H1 (cell line): ENCODE data around the gene GDNF. TPM values are rescaled to one million over a fixed set of nuclear protein-coding genes. Genes with fewer than 3 reads are reported as not detected.

Experiments
- CTCF ChIA-PET: fragments of 300-600 bp; sonication (Branson Sonifier 250); formaldehyde crosslinking; loops from one replicate; lab custom pipeline; 2021; ENCODE audit not compliant: partially characterized antibody; lab: Charles Lee
- POLR2A ChIA-PET: fragments of 300-600 bp; sonication (Branson Sonifier 250); formaldehyde crosslinking; loops from one replicate; lab custom pipeline; 2021; ENCODE audit warnings: inconsistent platforms; ENCODE audit not compliant: partially characterized antibody; lab: Charles Lee
- DNase-seq, 2 experiments: peaks; one replicate each; pipeline versions ENCODE4 v3.0.0 to v3.0.0-alpha.2; 2010 to 2022; ENCODE audit warnings: low spot score in 2 of 2, low read depth in 1 of 2, mixed read lengths in 1 of 2
- FAIRE-seq: peaks from 2 replicates; lab custom pipeline; 2011; peaks lifted over from hg19 to GRCh38; lab: Jason Lieb, UNC
- H2AFZ ChIP-seq: 2 replicates; pipeline ENCODE4 v1.8.1; 2012; ENCODE audit warnings: low read length, inconsistent platforms
- H2AK5ac ChIP-seq: 2 replicates; pipeline ENCODE4 v1.6.1; 2013; ENCODE audit warnings: low read depth, low read length
- H2BK120ac ChIP-seq: replicated peaks from 2 replicates; pipeline ENCODE3; 2013; ENCODE audit warnings: low read depth, low read length, inconsistent platforms
- H2BK12ac ChIP-seq: 2 replicates; pipeline ENCODE4 v1.6.1; 2013; ENCODE audit warnings: low read depth, low read length
- H2BK15ac ChIP-seq: 2 replicates; pipeline ENCODE4 v1.6.1; 2013; ENCODE audit warnings: low read length
- H2BK20ac ChIP-seq: 2 replicates; pipeline ENCODE4 v1.6.1; 2013; ENCODE audit warnings: low read length
- H2BK5ac ChIP-seq: 2 replicates; pipeline ENCODE4 v1.6.1; 2013; ENCODE audit warnings: low read depth, low read length
- H3K14ac ChIP-seq: 2 replicates; pipeline ENCODE4 v1.6.1; 2013; ENCODE audit warnings: inconsistent platforms; ENCODE audit not compliant: insufficient read length
- H3K18ac ChIP-seq: 2 replicates; pipeline ENCODE4 v1.6.1; 2013; ENCODE audit warnings: low read length; ENCODE audit errors: extremely low read depth
- H3K23ac ChIP-seq: 2 replicates; pipeline ENCODE4 v1.6.1; 2013; ENCODE audit warnings: inconsistent platforms; ENCODE audit not compliant: insufficient read length
- H3K23me2 ChIP-seq: 2 replicates; pipeline ENCODE4 v1.6.1; 2013; ENCODE audit warnings: low read depth, low read length
- H3K27ac ChIP-seq: 2 replicates; pipeline ENCODE4 v1.6.1; 2011; ENCODE audit warnings: low read depth, low read length, inconsistent platforms
- H3K27me3 ChIP-seq, 4 experiments: replicated peaks in 1 of 4; 1 replicate in 1 of 4; 2 replicates in 3 of 4; pipeline versions ENCODE4 v1.6.1 to v1.8.1; 2011 to 2013; ENCODE audit warnings: low read length in 3 of 4, mild to moderate bottlenecking in 3 of 4, inconsistent platforms in 2 of 4, mixed read lengths in 2 of 4, moderate library complexity in 1 of 4; ENCODE audit not compliant: control insufficient read depth in 3 of 4, insufficient read depth in 3 of 4; ENCODE audit errors: extremely low read depth in 1 of 4
- H3K36me3 ChIP-seq, 4 experiments: 2 replicates each; pipeline versions ENCODE4 v1.6.1 to v1.8.1; 2011 to 2013; ENCODE audit warnings: mild to moderate bottlenecking in 4 of 4, low read length in 3 of 4, moderate library complexity in 2 of 4, control low read depth in 1 of 4, inconsistent platforms in 1 of 4; ENCODE audit not compliant: insufficient read depth in 4 of 4, control insufficient read depth in 2 of 4
- H3K4ac ChIP-seq: replicated peaks from 2 replicates; pipeline ENCODE3; 2013; ENCODE audit warnings: low read length, low read depth, mixed read lengths, inconsistent platforms; ENCODE audit not compliant: insufficient read length
- H3K4me1 ChIP-seq, 4 experiments: replicated peaks in 1 of 4; 1 replicate in 1 of 4; 2 replicates in 3 of 4; pipeline versions ENCODE4 v1.6.1 to v1.8.1; 2011 to 2013; ENCODE audit warnings: low read length in 3 of 4, inconsistent platforms in 2 of 4, mixed read lengths in 1 of 4; ENCODE audit not compliant: insufficient read depth in 4 of 4, control insufficient read depth in 3 of 4
- H3K4me2 ChIP-seq, 2 experiments: 2 replicates each; pipeline versions ENCODE4 v1.6.1 to v1.8.1; 2011 to 2013; ENCODE audit warnings: low read depth in 2 of 2, low read length in 2 of 2, control low read depth in 1 of 2, inconsistent platforms in 1 of 2, mild to moderate bottlenecking in 1 of 2; ENCODE audit not compliant: insufficient read depth in 1 of 2
- H3K4me3 ChIP-seq, 4 experiments: fragments of 200-600, 300-600 bp in 1 of 4; sonication (generic), shearing (Covaris generic), sonication (Bioruptor Twin) in 1 of 4; 2 replicates each; pipeline versions ENCODE4 v1.5.1 to v1.8.1; 2011 to 2016; ENCODE audit warnings: low read length in 4 of 4, low read depth in 3 of 4, control low read depth in 2 of 4, inconsistent platforms in 2 of 4, mild to moderate bottlenecking in 2 of 4, mixed read lengths in 1 of 4, moderate library complexity in 1 of 4; ENCODE audit not compliant: insufficient read depth in 2 of 4; ENCODE audit errors: extremely low read depth in 1 of 4
- H3K56ac ChIP-seq: replicated peaks from 2 replicates; pipeline ENCODE3; 2013; ENCODE audit warnings: low read depth, mild to moderate bottlenecking, mixed read lengths, low read length, inconsistent platforms; ENCODE audit not compliant: insufficient read length
- H3K79me1 ChIP-seq: 2 replicates; pipeline ENCODE4 v1.6.1; 2013; ENCODE audit warnings: low read depth, low read length, control low read depth
- H3K79me2 ChIP-seq, 2 experiments: 2 replicates each; pipeline versions ENCODE4 v1.6.1 to v1.8.1; 2012 to 2013; ENCODE audit warnings: low read length in 2 of 2, mild to moderate bottlenecking in 2 of 2, inconsistent platforms in 1 of 2; ENCODE audit not compliant: insufficient read depth in 2 of 2, control insufficient read depth in 1 of 2
- H3K9ac ChIP-seq, 4 experiments: replicated peaks in 1 of 4; 1 replicate in 1 of 4; 2 replicates in 3 of 4; pipeline versions ENCODE4 v1.6.1 to v1.8.1; 2011 to 2013; ENCODE audit warnings: low read depth in 3 of 4, low read length in 3 of 4, control low read depth in 2 of 4, mild to moderate bottlenecking in 2 of 4, moderate library complexity in 2 of 4, inconsistent platforms in 1 of 4; ENCODE audit errors: extremely low read depth in 1 of 4
- H3K9me3 ChIP-seq, 2 experiments: 2 replicates each; pipeline versions ENCODE4 v1.6.1 to v1.8.1; 2012 to 2013; ENCODE audit warnings: mild to moderate bottlenecking in 2 of 2, moderate library complexity in 2 of 2, control low read depth in 1 of 2, inconsistent platforms in 1 of 2, low read depth in 1 of 2, low read length in 1 of 2, mixed read lengths in 1 of 2; ENCODE audit not compliant: insufficient read depth in 2 of 2
- H4K20me1 ChIP-seq, 2 experiments: replicated peaks in 1 of 2; 2 replicates each; pipeline versions ENCODE3 to v1.8.1; 2011 to 2013; ENCODE audit warnings: inconsistent platforms in 2 of 2, low read length in 2 of 2, mild to moderate bottlenecking in 1 of 2; ENCODE audit not compliant: insufficient read depth in 2 of 2, control insufficient read depth in 1 of 2
- H4K5ac ChIP-seq: 2 replicates; pipeline ENCODE4 v1.6.1; 2013; ENCODE audit warnings: low read length, low read depth, mixed read lengths, inconsistent platforms; ENCODE audit not compliant: insufficient read length
- H4K8ac ChIP-seq: 2 replicates; pipeline ENCODE4 v1.8.0; 2013; ENCODE audit warnings: mild to moderate bottlenecking, moderate library complexity, low read length, inconsistent platforms; ENCODE audit not compliant: insufficient read depth; ENCODE audit errors: extremely low read depth
- H4K91ac ChIP-seq: replicated peaks from 2 replicates; pipeline ENCODE3; 2013; ENCODE audit warnings: low read length, mixed read lengths, inconsistent platforms; ENCODE audit not compliant: insufficient read length
- KDM1A ChIP-seq: fragments of 200-600, 300-600 bp; sonication (generic); IDR thresholded peaks from 2 replicates; pipeline ENCODE4 v1.7.1; 2016; ENCODE audit warnings: mild to moderate bottlenecking, low read length, borderline replicate concordance
- WGBS, 2 experiments: shearing (Covaris generic) in 1 of 2; methylation state at CpG; one replicate each; pipeline versions ENCODE4 v1.1.6 to v1.1.7; 2013 to 2015; ENCODE audit warnings: low lambda C conversion rate in 2 of 2, mixed read lengths in 2 of 2, inconsistent platforms in 1 of 2, low coverage in 1 of 2, missing lambda C conversion rate in 1 of 2; ENCODE audit not compliant: insufficient replicate concordance in 2 of 2, insufficient coverage in 1 of 2, insufficient read length in 1 of 2; ENCODE audit errors: extremely low coverage in 1 of 2, missing lambda C conversion rate in 1 of 2; 5-methylcytosine and 5-hydroxymethylcytosine counted together
- polyA plus RNA-seq, 7 experiments: library from polyadenylated mRNA; depleted of rRNA in 3 of 7; stranded (reverse) in 5 of 7; unstranded in 2 of 7; fragments of >200 nt in 5 of 7; fragments of 200-250 nt in 2 of 7; gene quantifications; 1 replicate in 5 of 7; 2 replicates in 1 of 7; 4 replicates in 1 of 7; pipeline versions ENCODE4 v1.2.1 to v1.2.3, GENCODE V29; 2011 to 2013; ENCODE audit warnings: missing spikeins in 2 of 7, mixed read lengths in 2 of 7
- total RNA-seq: library from RNA; stranded (reverse); fragmentation: NEBNext Ultra II Directional; extraction: Animal tissue kit (Norgen Biotek cat#: 25700); gene quantifications from 2 replicates; pipeline ENCODE4 v1.2.1, GENCODE V29; 2021

The GDNF gene
- total and polyA plus RNA-seq, 2 of the 8 experiments (the other 6 are each of a cell fraction or from before 2014, with no cell fraction given), result 0.15 to 2.0 TPM

DNA sequence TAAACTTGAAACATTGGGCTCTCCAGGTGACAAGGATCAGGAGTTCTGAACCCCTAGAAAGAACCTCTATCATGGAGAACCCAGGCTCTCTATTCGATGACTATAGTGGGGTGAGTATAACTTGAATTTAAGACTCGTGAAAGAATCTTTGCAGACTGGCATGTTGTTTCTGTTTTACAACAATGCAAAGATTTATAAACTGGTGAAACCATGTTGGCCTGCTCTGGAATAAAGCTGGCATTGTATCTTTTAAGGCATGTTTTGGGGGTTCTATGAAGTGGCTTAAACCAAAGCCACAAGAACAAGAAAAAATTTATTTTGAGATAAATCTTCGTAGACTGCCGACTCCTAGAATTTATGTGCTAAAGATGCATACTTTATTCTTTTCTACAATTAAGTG is 9.8 kb upstream of the GDNF start:
- CTCF ChIA-PET, result interaction anchor here (1.8 to 3.4 kb wide), 4 partner anchors 11 to 342 kb away, joined by 4 to 11 read pairs (median 8); partner anchors contain the start of gene GDNF
- Histone ChIP-seq H2BK120ac (no peak overlapping the region), H3K4me3 (no peak overlapping the region), H3K79me2 (no peaks in the 10 kb centered on the region), H3K14ac (no peak overlapping the region), H3K36me3 (no peaks in the 10 kb centered on the region), H3K27me3 (no peaks in the 10 kb centered on the region; a peak in 2 of 7 replicates), H3K4me1 (peaks cover 8 to 15% (median 11%) of the 10 kb centered on the region in 4 experiments; a peak in 6 of 7 replicates), H3K9me3 (peaks cover 2% of the 10 kb centered on the region in 2 experiments; a peak in 2 of 4 replicates), H2AFZ (no peak overlapping the region), H4K8ac (no peak overlapping the region), H3K23ac (no peak overlapping the region), H3K4ac (no peak overlapping the region), H2BK15ac (no peak overlapping the region), H4K20me1 (no peaks in the 10 kb centered on the region), H4K91ac (no peak overlapping the region), H3K9ac (no peak overlapping the region), H3K27ac (no peak overlapping the region), H4K5ac (no peak overlapping the region), H2BK20ac (no peak overlapping the region), H3K23me2 (no peaks in the 10 kb centered on the region; the same call in 1 of the 2 replicates), H2AK5ac (no peak overlapping the region), H3K4me2 (no peak overlapping the region), H2BK12ac (no peak overlapping the region), H3K79me1 (no peaks in the 10 kb centered on the region), H2BK5ac (no peak overlapping the region), H3K56ac (no peak overlapping the region), H3K18ac (no peak overlapping the region)
- no peak for DNase-seq
- 91% methylated on average over 4 of the region's 4 CpGs; no CpG with 5 or more reads in 1 of the 2 experiments for WGBS, 2 experiments
- FAIRE-seq, result no peak
- POLR2A ChIA-PET, result no interaction called here
- no peak for TF ChIP-seq KDM1A
